GM19025 (cell line): ENCODE measurements around the gene PGAM2.
A peak's percentile ranks its signal among the peaks of the same experiment; 100 is the strongest.
"Not testable (repeated sequence)": the region's sequence is repeated elsewhere in the genome, so short reads cannot be mapped to it uniquely, and the experiment has no call there.

Source experiments
- ATAC-seq: cut with Tn5 transposase; IDR thresholded peaks from one replicate; pipeline ENCODE4 v1.9.1; 2021; ENCODE audit warnings: mild to moderate bottlenecking, low read depth, moderate library complexity; ENCODE audit not compliant: unreplicated experiment

Gene PGAM2

GRCh38 chr7:44052771-44053365 lies 12.5 kb downstream of the PGAM2 start:
- no peak for ATAC-seq

DNA sequence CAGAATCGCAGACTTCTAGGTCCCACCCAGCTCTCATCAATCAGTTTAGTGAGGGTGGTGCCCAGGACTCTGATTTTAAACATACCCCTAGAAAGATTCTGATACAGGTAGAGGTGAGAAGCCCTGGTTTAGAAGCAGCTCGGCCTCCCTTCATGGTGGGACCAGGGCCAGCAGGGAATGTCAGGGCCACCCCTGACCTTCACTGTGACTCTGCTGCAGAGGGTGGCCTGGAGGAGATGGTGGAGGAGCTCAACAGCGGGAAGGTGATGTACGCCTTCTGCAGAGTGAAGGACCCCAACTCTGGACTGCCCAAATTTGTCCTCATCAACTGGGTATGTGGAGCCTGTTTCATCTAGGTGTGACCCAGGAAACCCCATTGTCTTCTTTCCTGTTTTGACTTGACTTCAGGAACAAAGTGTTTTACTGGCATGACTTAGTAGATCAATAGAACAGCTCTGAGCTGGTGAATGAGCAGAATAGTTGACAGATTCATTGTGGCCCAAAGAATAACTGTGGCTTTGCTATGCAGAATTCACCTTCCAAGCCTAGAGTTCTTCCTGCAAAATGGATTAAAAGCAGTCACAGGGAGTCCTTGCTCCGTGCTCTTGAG lies 13.7 kb downstream of the PGAM2 start:
- no peak for ATAC-seq

DNA sequence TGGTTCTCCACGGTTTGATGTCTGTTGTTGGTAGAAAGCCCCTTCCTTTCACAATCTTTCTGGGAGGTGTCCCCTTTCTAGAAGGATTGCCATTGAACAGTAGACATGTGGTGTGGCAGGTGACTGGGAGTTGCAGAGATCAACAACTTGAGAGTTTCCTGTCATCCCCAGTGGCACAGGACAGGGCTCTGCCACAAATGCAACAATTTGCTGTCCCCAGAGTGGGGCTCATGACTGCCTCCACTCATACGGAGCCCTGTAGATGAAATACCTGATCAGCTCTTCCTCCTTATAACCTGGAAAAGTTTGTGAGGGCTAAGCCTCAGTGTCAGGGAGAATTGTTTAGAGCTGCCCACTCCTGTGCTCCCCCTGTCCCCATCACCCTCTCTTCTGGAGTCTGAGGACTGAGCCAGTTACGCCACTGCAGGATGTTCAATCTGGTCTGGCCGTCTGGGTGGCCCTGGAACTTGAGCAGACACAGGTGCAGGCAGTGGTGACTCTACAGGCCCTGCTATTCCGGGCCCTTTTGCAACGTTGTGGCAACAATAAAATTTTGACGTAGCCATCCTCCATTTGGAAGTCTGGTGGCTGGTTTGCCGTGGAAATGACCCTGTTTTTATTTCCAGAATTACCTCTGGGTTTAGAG lies 14.3 kb downstream of the PGAM2 start:
- no peak for ATAC-seq

DNA sequence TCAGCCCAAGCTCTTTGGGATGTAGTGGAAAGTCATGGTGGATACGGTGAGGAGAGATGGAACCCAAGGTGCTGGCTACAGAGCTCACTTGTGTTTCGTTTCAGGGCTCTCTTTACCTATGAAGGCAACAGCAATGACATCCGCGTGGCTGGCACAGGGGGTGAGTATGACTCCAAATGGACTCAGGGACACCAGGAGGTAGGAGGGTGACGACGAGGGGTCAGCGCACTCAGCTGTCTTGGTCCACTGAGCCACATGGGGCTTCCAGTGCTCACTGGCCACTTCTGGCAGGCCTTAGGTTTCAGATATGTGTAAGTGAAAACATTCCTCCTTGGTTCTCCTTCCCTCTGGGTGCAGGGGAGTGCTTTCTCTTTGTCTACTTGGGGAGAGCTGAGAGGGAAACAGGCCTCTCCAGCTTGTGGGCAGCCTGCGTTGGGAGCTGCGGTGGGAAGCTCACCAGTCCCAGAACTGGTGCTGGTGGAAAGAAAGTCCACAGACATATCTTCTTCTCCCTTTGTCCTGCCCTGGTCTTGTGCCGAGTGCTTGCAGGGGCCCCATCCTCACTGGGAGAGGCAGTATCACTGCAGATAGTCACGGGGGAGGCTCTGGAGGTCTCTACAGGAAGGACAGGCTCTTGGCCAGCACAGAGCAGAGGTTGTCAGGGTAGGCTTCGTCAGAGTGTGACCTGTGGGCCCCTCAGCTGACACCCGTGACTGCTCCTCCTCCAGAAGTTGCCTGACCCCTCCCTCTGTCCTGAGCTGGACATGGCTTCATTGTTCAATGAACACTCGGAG lies 15.0 kb downstream of the PGAM2 start:
- ATAC-seq, result no peak

DNA sequence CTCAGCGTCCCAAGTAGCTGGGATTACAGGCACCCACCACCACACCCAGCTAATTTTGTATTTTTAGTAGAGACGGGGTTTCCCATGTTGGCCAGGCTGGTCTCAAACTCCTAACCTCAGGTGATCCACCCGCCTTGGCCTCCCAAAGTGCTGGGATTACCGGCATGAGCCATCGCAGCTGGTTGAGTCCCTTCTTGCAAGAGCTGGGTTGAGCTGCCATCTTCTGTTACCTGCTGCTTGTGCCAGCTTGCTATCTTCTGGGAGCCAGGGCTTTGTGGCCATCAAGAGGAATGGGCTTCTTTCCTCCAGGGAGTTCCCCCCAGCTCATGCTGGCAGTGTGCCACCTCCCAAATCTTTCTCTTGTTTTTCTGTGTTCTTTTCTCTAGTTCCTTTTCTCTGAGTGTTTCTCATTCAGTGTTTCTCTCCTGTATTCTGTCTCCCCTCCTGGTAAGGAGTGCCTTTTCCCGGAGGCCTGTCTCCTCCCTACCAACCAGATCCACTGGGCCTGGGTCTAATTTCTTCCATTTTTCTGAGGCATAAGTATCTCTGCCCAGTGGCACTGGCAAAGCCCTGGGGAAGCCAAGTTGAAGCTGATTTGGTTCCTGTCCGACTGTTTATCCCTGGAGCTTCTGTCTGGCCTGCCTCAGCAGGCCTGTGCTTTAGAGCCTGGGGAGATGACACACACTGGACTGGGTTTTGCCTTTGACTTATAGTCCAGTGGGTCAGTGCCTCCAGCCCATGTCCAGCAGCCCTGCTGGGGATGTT lies 17.2 kb downstream of the PGAM2 start:
- ATAC-seq, result no peak

GRCh38 chr7:44046321-44047061 lies 18.9 kb downstream of the PGAM2 start:
- peak; percentile 63 for ATAC-seq

DNA sequence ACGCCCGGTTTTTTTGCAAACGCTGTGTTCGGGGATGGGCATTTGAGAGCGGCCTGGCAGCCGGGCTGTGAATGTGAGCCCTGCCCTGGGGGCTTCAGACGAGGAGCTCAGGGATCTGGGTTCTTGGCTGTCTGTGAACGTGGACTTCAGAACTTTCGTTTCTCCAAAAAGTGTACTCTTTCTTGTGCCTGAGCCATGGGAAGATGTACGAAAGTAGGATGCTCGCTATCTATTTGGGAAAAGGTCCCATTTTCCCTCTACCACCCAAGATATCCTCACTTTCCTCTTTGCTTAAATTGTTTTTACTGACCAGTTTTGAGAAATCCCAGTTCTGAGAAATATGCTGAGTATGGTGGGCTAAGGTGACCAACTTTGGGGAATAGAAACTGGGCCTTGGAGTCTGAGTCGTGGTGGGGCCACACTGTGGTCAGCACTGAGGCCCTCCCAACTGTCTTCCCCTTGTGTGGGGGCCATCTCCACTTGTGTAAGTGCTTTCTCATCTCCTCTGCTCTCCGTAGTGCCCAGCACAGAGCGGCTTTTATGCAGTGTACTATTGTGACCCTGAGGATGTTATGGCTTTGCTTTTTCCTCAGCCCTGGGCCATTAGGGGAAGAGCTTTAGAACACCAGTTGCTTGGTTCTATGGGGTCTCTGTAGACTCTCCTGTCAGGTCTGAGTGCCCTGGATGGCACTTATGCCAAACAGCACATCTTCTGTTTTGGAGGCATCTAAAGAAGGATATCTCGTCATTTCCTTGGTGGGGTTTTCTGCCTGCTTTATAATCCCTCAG lies 19.9 kb downstream of the PGAM2 start:
- ATAC-seq, result no peak

- ATAC-seq, result peak; percentile 62
Measured at GRCh38 chr7:44044315-44045225, 20.8 kb downstream of the PGAM2 start, which contains the start of gene DBNL. Gene DBNL, plus strand, starts transcription at chr7:44044702. Its CDS starts 36 bp downstream, at chr7:44044738.

- no peak for ATAC-seq
Measured at GRCh38 chr7:44043902-44044301, 21.5 kb downstream of the PGAM2 start.

DNA sequence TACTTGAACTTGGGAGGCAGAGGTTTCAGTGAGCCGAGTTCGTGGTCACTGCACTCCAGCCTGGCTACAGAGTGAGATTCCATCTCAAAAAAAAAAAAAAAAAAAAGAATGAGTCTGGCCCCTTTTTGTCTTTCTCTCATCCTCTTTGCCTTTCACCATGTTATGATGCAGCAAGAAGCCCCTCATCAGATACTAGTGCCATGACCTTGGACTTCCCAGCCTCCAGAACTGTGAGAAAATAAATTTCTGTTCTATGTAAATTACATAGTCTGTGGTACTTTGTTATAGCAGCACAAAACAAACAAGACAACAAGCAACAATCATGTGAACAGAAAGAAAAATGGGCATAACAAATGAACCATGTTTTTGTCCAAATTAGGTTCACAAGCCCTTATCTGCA lies 23.1 kb downstream of the PGAM2 start:
- ATAC-seq, result no peak

DNA sequence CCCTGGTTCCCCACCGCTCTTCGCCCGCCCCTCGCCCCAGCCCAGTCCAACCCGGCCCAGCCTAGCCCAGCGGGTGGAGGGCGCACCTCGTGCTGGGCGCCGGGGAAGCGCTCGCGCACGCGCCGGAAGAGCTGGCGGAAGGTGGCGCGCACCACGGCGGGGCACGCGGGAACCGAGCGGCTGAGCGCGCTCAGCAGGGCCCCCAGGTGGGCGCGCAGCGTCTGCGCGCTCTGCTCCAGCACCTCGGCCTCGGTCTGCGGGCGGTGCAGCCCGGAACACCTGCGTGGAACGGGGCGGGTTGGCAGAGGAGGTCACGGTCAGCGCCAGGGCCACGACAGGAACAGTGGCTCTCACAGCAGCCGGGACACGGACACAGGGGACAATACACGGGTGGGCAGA lies 24.9 kb downstream of the PGAM2 start:
- peak; percentile 28 for ATAC-seq

- not testable (repeated sequence) for ATAC-seq
Measured at GRCh38 chr7:44039800-44040492, 25.4 kb downstream of the PGAM2 start.

- ATAC-seq, result peak; percentile 57
Measured at GRCh38 chr7:44038961-44039558, 26.3 kb downstream of the PGAM2 start.

GRCh38 chr7:44038553-44038952 lies 26.8 kb downstream of the PGAM2 start:
- ATAC-seq, result not testable (repeated sequence)

DNA sequence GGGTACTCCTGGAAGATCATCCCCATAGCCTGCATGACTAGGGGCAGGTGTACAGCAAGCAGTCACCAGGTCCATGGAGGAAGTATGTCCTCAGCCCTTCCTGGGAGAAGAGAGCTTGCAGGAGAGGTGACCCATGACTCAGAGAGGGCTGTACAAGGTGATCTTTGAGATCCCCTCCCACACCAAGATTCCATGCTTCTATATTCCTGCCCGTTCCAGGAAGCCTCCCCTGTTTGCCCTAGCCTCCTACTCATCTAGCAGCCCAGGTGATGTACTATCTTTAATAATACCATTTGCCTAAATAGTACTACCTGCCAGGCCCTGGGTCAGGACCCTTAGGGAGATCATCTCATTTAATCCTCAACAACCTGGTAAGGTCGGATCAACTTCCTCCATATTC lies 27.4 kb downstream of the PGAM2 start:
- ATAC-seq, result not testable (repeated sequence)

DNA sequence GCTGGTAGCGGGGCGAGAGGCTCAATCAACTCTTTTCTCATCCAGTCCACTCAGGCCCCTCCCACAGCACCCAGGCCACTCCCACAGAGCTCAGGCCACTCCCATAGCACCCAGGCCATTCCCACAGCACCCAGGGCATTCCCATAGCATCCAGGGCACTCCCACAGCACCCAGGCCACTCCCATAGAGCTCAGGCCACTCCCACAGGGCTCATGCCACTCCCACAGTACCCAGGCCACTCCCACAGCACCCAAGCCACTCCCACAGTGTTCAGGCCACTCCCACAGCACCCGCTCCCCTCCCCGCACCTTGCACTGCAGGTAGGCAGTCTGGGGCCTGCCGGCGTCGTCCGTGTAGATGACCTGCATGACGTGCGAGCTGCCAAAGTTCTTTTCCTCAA lies 29.0 kb downstream of the PGAM2 start:
- ATAC-seq, result not testable (repeated sequence)
